C4-2B (cell line): ENCODE measurements around the gene SRSF1.

Experiments used
- H3K27ac ChIP-seq: fragments of 450-650 bp; 2 replicates; pipeline ENCODE4 v1.5.1; 2017
- CTCF ChIP-seq: fragments of 450-650 bp; conservative IDR thresholded peaks from 2 replicates; pipeline ENCODE4 v1.5.1; 2017; ENCODE audit warnings: mild to moderate bottlenecking
- ZFX ChIP-seq: fragments of 450-650 bp; IDR thresholded peaks from 2 replicates; pipeline ENCODE4 v1.6.1; 2017

SRSF1 gene

DNA sequence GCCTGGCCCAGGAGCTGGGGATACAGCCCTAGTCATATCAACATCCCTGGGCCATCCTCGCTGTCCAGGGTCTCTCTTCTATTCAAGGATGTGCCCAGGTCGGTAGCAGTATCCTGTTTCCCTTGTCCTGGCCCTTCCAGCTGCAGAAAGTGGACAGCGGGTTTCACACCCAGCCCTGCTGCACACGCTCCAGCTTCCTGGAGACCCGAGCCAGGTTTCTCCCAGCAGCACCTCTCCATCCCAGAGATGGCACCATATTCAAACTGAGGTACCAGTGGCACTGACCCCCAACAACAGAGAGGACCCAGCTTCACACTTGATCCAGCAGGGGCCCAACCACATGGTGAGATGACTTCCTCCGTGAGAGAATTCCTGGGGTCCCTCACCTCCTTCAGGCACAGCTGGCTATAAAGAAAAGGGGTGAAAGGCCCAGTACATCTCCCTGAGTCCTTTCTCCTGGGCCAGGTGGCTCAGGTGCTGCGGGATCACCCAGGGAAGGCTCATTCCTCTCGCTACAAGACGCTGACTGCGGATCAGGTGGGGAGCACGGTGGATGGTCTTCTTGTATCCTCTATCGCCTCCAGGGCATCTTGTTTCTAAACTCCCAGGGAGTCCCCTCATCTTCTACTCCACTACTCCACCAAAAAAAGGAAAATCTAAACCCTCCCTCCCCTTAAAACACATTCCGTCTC is 53.2 kb downstream of the SRSF1 start:
- TF ChIP-seq ZFX (no peak), CTCF (no peak)
- no peak overlapping the region for H3K27ac ChIP-seq
